Spinal cord (tissue), 10 donors: Measurements from ENCODE around the gene CALD1. TPM values are rescaled to one million over a fixed set of nuclear protein-coding genes. Genes with fewer than 3 reads are reported as not detected.

Experiments
- DNase-seq, 6 donors: peaks; one replicate each; pipeline versions ENCODE4 v3.0.0 to v3.0.0-alpha.2; 2013 to 2015; ENCODE audit warnings: low spot score in 6 of 6, low read depth in 4 of 6
- H3K27ac ChIP-seq: one replicate; pipeline ENCODE4 v1.5.1; 2013; ENCODE audit warnings: low read depth, low read length, control low read depth
- H3K27me3 ChIP-seq: one replicate; pipeline ENCODE4 v1.6.1; 2013; ENCODE audit warnings: low read length; ENCODE audit not compliant: control insufficient read depth, insufficient read depth
- H3K36me3 ChIP-seq: one replicate; pipeline ENCODE4 v1.6.1; 2013; ENCODE audit warnings: low read length; ENCODE audit not compliant: control insufficient read depth, insufficient read depth
- H3K4me1 ChIP-seq: one replicate; pipeline ENCODE4 v1.6.1; 2013; ENCODE audit warnings: low read length; ENCODE audit not compliant: control insufficient read depth, insufficient read depth
- H3K4me3 ChIP-seq: one replicate; pipeline ENCODE4 v1.5.1; 2013; ENCODE audit warnings: low read depth, low read length, control low read depth
- H3K9me3 ChIP-seq: one replicate; pipeline ENCODE4 v1.6.1; 2013; ENCODE audit warnings: low read length; ENCODE audit not compliant: control insufficient read depth, insufficient read depth
- WGBS: methylation state at CpG from one replicate; pipeline ENCODE4 v1.1.5; 2013; ENCODE audit warnings: missing lambda C conversion rate; ENCODE audit not compliant: insufficient coverage; 5-methylcytosine and 5-hydroxymethylcytosine counted together
- polyA plus RNA-seq, 2 donors: library from polyadenylated mRNA; unstranded; fragments of 120-200 nt; gene quantifications; one replicate each; pipeline ENCODE4 v1.2.1, GENCODE V29; 2013; ENCODE audit not compliant: insufficient read length in 2 of 2
- total RNA-seq, 2 donors: library from RNA; depleted of rRNA in 1 of 2; stranded (reverse); fragments of 120-200 nt in 1 of 2; fragments of >200 nt in 1 of 2; gene quantifications; one replicate each; pipeline versions ENCODE4 v1.2.3 to v1.2.4, GENCODE V29; 2013 to 2014
- donor health status: healthy.

Gene CALD1
- total and polyA plus RNA-seq, 4 donors = 77.4 to 162 (median 111) TPM

DNA sequence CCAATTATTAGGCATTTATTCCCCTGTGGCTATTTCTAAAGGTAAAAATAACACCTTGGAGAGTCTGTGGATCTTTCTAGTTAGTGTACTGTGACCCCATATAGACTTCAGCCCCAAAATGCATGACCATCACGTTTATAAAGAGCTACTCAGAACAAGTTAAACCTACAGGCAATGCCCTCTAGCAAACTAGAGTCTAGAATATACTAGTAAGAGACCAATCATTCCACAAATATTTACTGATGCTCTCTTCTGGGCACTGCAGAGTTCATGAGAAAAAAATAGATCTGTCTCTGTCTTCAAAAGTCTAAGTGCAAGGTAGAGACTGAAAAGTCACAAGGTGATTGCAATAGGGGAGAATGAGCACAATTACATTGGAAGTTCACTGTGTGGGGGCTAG lies 20.5 kb upstream of the CALD1 start:
- no CpG with 5 or more reads among the region's 1 CpG for WGBS
- Histone ChIP-seq H3K27me3 (no peaks in the 10 kb centered on the region), H3K4me3 (no peak overlapping the region), H3K36me3 (no peaks in the 10 kb centered on the region), H3K9me3 (no peaks in the 10 kb centered on the region), H3K27ac (no peak overlapping the region), H3K4me1 (no peaks in the 10 kb centered on the region)
- DNase-seq = no peak

DNA sequence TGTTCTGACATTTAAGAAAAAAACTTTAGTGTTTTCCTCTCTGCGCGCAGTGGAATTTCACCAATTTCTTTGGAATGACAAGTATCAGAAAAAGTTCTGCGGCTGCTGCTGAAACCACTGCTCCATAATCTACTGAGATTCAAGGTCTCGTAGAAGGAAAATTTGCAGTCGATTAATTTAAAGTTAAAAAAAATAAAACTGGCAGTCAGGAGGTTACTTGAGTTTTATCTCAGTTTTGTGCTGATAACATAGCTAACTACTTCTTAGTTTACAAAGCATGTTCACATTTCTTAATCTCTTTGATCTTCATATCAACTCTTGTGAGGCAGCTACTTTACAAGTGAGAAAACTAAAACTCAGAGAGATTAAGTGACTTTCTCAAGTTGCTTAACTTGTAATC lies 18.2 kb upstream of the CALD1 start:
- Histone ChIP-seq H3K4me3 (no peak overlapping the region), H3K4me1 (no peaks in the 10 kb centered on the region), H3K36me3 (no peaks in the 10 kb centered on the region), H3K9me3 (no peaks in the 10 kb centered on the region), H3K27me3 (no peaks in the 10 kb centered on the region), H3K27ac (no peak overlapping the region)
- DNase-seq = no peak
- WGBS = 100% methylated on average over 3 of the region's 5 CpGs

DNA sequence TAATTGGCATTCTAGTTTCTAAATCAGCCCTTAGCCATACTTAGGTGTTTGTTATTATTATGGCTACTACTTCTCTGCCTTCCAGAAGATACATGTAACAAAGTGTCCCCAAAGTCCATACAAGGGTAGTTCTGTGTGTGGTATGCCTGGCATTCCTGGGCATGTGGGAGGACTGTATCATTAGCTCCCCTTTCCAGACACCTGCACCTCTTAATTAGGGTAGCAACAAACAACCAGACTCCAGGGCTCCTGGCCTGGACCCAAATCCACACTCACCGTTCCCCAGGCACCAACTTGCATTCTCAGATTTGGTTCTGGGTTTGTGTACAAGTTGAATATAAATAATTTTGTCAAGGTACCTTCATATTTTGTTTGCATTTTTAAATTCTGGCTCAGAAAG lies 15.5 kb upstream of the CALD1 start:
- Histone ChIP-seq H3K4me1 (no peaks in the 10 kb centered on the region), H3K27me3 (no peaks in the 10 kb centered on the region), H3K9me3 (no peaks in the 10 kb centered on the region), H3K36me3 (no peaks in the 10 kb centered on the region), H3K27ac (no peak overlapping the region), H3K4me3 (no peak overlapping the region)
- WGBS = no CpG with 5 or more reads among the region's 1 CpG
- no peak for DNase-seq

DNA sequence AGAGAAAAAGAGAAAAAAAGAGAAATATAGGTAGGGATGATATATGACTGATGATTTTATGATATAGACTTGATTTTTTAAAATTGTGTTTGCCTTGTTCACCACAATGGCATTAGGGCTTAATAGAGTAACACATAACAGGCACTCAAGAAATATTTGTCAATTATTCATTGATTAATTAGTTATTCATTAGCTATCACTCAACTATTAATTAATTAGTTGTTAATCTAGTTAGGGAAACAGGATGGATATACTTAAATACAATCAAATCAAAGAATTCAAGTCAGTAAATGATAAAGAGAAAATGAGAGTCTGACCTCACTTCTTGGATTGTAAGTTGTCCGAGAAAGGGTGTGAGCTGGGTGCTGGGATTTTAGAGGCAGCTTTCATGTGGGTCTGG lies 15.1 kb upstream of the CALD1 start:
- no peak overlapping the region for H3K4me3 ChIP-seq
- WGBS = 87% methylated on average over 1 of the region's 1 CpG
- no peaks in the 10 kb centered on the region for H3K27me3 ChIP-seq
- no peaks in the 10 kb centered on the region for H3K4me1 ChIP-seq
- no peaks in the 10 kb centered on the region for H3K9me3 ChIP-seq
- DNase-seq = no peak
- no peak overlapping the region for H3K27ac ChIP-seq
- H3K36me3 ChIP-seq = no peaks in the 10 kb centered on the region

DNA sequence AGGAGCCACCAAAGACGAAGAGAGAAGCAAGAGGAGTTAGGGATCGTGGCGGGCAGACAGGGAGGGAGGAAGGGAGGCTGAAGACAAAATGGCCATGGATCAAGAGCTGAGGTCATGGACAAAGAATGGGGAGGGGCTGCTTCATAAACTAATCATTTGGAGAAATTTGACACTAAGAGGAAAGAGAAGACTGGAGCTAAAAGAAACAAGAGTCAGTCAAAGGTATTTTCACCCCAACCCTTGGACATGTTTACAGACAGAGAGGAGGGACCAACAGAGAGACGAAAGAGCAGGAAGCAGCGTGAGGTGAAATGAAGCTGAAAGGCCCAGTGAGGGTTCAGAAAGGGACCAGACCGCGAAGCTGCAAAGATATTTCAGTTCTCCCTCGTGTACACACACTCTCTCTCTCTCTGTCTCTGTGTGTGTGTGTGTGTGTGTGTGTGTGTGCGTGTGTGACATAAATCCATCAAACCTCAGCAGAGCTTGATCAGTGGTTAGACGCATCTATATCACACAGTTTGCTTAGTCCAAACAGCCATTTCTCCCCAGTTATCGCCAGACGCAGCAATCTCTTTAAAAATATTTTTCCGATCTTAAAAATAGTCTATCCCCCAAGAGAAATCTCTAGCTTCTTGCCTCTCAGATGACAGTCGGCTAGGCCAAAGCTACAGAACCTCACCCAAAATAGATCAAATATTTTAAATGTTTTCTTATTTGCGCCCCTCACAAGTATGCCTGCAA lies 12.5 kb upstream of the CALD1 start:
- DNase-seq = peak in 1 of 6 donors; percentile 36
- no peaks in the 10 kb centered on the region for H3K36me3 ChIP-seq
- 75% methylated on average over 8 of the region's 15 CpGs for WGBS
- H3K4me1 ChIP-seq = no peaks in the 10 kb centered on the region
- peak overlapping the region; percentile 26 for H3K27ac ChIP-seq
- H3K9me3 ChIP-seq = no peaks in the 10 kb centered on the region
- H3K4me3 ChIP-seq = no peak overlapping the region
- no peaks in the 10 kb centered on the region for H3K27me3 ChIP-seq

DNA sequence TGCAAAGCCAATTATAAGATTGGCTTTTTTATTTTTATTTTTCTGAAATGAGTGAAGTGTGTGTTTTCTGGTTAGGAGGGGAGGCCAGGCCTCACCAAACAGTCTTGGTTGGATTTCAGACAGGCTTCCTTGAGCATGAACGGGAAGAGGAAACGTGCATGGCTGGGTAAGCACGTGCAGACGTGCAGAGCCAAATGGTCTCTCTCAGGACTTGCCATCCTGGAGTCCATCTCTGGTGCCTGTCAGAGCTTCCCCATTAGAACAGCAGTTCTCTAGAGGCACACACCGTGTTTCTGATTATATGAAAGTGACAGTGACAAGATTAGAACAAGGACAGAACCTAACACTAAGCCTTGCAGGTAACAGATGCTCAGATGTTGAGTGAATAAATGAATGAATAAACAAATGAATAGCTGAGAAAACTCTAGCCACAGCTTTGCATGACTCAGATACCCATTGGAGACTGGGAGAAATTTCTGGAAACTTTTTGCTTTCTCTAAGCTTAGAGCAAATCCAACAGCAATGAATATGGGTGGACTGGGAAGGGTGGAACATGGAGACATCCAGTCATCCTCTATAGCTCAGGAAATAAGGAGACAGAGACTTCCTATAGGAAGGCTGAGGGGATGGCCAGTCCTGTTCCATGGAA lies 11.8 kb upstream of the CALD1 start:
- no peaks in the 10 kb centered on the region for H3K36me3 ChIP-seq
- no peak overlapping the region for H3K4me3 ChIP-seq
- H3K4me1 ChIP-seq = no peaks in the 10 kb centered on the region
- 97% methylated on average over 4 of the region's 5 CpGs for WGBS
- no peak for DNase-seq
- no peaks in the 10 kb centered on the region for H3K27me3 ChIP-seq
- no peaks in the 10 kb centered on the region for H3K9me3 ChIP-seq
- peak overlapping the region; percentile 33 for H3K27ac ChIP-seq

DNA sequence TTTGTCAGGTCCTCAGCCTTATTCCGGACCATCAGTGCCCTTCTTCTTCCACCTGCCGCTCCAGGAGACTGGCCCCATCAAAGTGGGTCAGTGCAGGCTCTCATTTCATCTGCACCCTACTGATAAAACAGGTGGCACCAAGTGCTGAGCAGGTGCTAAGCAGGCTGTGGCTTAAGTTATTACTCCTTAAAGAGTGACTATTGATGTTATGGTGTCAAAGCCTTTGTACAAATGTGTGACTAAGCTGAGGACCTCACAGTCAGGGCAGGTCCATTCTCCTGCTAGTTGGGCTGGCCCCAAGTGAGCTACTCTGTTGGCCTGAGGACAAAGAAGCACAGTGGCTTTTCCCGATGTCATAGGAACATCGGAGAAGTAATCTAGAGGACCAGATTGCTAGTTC lies 11.2 kb upstream of the CALD1 start:
- Histone ChIP-seq H3K9me3 (no peaks in the 10 kb centered on the region), H3K36me3 (no peaks in the 10 kb centered on the region), H3K4me3 (no peak overlapping the region), H3K27me3 (no peaks in the 10 kb centered on the region), H3K27ac (no peak overlapping the region), H3K4me1 (no peaks in the 10 kb centered on the region)
- no peak for DNase-seq
- 90% methylated on average over 2 of the region's 4 CpGs for WGBS

DNA sequence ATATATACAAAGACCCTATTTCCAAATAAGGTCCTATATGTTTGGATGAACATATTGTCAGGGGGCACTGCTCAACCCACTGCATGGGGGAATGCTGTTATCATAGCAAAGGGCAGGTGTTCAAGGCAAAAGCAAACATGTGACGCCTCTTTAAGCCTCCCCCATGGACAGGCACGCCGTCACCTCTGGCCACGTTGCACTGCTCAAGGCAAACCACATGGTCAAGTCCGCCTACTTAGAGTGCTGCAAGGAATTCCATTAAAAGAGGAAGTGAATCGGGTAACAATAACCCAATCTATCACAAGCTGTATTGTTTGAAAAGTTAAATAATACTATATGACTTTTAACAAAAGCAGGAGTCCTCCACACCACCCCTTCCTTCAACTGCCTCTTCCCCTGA lies 8.8 kb upstream of the CALD1 start:
- no peaks in the 10 kb centered on the region for H3K27me3 ChIP-seq
- no peak overlapping the region for H3K4me3 ChIP-seq
- H3K9me3 ChIP-seq = no peaks in the 10 kb centered on the region
- 80% methylated on average over 3 of the region's 6 CpGs for WGBS
- no peak for DNase-seq
- H3K4me1 ChIP-seq = no peaks in the 10 kb centered on the region
- H3K36me3 ChIP-seq = no peaks in the 10 kb centered on the region
- no peak overlapping the region for H3K27ac ChIP-seq

DNA sequence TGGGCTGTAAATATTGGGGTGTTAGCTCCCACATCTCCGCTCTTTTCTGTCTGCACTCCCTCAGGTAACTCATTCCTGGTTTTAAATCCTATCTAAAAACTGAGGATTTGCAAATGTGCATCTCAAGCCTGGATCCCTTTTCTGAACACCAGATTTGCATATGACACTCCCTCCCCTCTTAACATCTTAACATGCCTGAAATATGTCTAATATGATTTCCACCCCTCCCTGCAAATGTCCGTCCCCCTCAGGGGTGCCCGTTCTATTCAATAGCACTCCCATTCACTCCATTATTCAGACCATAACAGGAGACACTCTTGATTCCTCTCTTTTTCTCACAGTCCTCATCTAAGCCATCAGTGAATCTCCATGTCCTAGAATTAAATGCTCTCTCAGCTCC lies 8.3 kb upstream of the CALD1 start:
- Histone ChIP-seq H3K4me3 (no peak overlapping the region), H3K4me1 (no peaks in the 10 kb centered on the region), H3K27ac (no peak overlapping the region), H3K36me3 (no peaks in the 10 kb centered on the region), H3K9me3 (no peaks in the 10 kb centered on the region), H3K27me3 (no peaks in the 10 kb centered on the region)
- no peak for DNase-seq
- 88% methylated on average over 3 of the region's 3 CpGs for WGBS

DNA sequence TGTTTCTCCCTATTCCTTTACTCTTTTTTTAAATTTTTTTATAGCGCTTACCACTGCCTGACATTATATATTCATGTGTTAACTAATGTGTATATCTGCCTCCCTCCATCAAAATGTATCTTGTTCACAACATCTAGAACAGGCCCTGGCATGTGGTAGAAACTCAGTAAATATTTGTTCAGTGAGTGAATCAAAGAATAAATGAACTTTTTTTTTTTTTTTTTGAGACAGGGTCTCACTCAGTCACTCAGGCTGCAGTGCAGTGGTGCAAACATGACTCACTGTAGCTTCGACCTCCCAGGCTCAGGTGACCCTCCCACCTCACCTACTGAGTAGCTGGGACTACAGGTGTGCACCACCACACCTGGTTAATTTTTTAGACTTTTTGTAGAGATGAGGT lies 7.5 kb upstream of the CALD1 start:
- no CpG with 5 or more reads among the region's 2 CpGs for WGBS

More for the DNA sequence above, 7.5 kb upstream of the CALD1 start:
- Histone ChIP-seq H3K27me3 (no peaks in the 10 kb centered on the region), H3K4me1 (no peaks in the 10 kb centered on the region), H3K27ac (no peak overlapping the region), H3K36me3 (no peaks in the 10 kb centered on the region), H3K9me3 (no peaks in the 10 kb centered on the region), H3K4me3 (no peak overlapping the region)
- DNase-seq = no peak
